Gastroesophageal sphincter (tissue), 4 donors: Measurements from ENCODE around the gene ABHD1. TPM values are rescaled to one million over a fixed set of nuclear protein-coding genes. Genes with fewer than 3 reads are reported as not detected.

ENCODE experiments used
- ATAC-seq: fragments of 150-250 bp; one replicate; pipeline ENCODE4 v1.9.1; 2016; ENCODE audit warnings: mild to moderate bottlenecking, moderate library complexity
- H3K27ac ChIP-seq, 4 donors: fragments of 200-600 bp; sonication (generic) in 3 of 4; 1 replicate in 3 of 4; 2 replicates in 1 of 4; pipeline ENCODE4 v1.5.1; 2016 to 2019
- H3K27me3 ChIP-seq: fragments of 200-600 bp; sonication (generic); one replicate; pipeline ENCODE4 v1.5.1; 2019
- H3K36me3 ChIP-seq, 2 donors: fragments of 200-600 bp; sonication (generic); one replicate each; pipeline ENCODE4 v1.5.1; 2019; ENCODE audit warnings: control low read depth in 1 of 2
- H3K4me1 ChIP-seq, 3 donors: fragments of 200-600 bp; sonication (generic); 1 replicate in 2 of 3; 2 replicates in 1 of 3; pipeline ENCODE4 v1.5.1; 2016 to 2019; ENCODE audit warnings: control low read depth in 2 of 3
- H3K4me3 ChIP-seq, 2 donors: fragments of 200-600 bp; sonication (generic); one replicate each; pipeline ENCODE4 v1.5.1; 2019; ENCODE audit warnings: mild to moderate bottlenecking in 1 of 2, moderate library complexity in 1 of 2
- H3K9me3 ChIP-seq, 3 donors: fragments of 200-600 bp; sonication (generic); one replicate each; pipeline ENCODE4 v1.5.1; 2017 to 2019; ENCODE audit warnings: control low read depth in 2 of 3
- EP300 ChIP-seq: sonication (generic); formaldehyde crosslinking; IDR thresholded peaks from one replicate; pipeline ENCODE4 v1.6.1; 2017; ENCODE audit warnings: antibody characterized with exemption, mild to moderate bottlenecking
- POLR2A ChIP-seq, 2 donors: fragments of 450-650 bp; IDR thresholded peaks; one replicate each; pipeline ENCODE4 v1.6.1; 2017; ENCODE audit warnings: antibody characterized with exemption in 2 of 2, mild to moderate bottlenecking in 2 of 2, moderate library complexity in 1 of 2
- POLR2AphosphoS5 ChIP-seq: sonication (generic); formaldehyde crosslinking; IDR thresholded peaks from one replicate; pipeline ENCODE4 v1.6.1; 2017; ENCODE audit warnings: antibody characterized with exemption
- whole genome bisulfite sequencing, 2 donors: methylation state at CpG; one replicate each; pipeline ENCODE4 v1.1.5; 2018; ENCODE audit warnings: low coverage in 1 of 2; 5-methylcytosine and 5-hydroxymethylcytosine counted together
- total RNA-seq, 4 donors: library from RNA; depleted of rRNA; stranded (reverse); fragments of >200 nt; gene quantifications; one replicate each; pipeline ENCODE4 v1.1.0, GENCODE V29; 2016
- TF ChIP-seq, protein P1 (sequence below), 4 experiments: fragments of 200-600 bp in 2 of 4; fragments of 450-650 bp in 2 of 4; sonication (generic) in 1 of 4; IDR thresholded peaks; one replicate each; pipeline ENCODE4 v1.5.1; 2017 to 2019; ENCODE audit warnings: antibody characterized with exemption in 4 of 4, mild to moderate bottlenecking in 2 of 4, moderate library complexity in 2 of 4

ABHD1 gene
- total RNA-seq, 4 donors from 2014 or later: 1.5 TPM; not detected in 3

DNA sequence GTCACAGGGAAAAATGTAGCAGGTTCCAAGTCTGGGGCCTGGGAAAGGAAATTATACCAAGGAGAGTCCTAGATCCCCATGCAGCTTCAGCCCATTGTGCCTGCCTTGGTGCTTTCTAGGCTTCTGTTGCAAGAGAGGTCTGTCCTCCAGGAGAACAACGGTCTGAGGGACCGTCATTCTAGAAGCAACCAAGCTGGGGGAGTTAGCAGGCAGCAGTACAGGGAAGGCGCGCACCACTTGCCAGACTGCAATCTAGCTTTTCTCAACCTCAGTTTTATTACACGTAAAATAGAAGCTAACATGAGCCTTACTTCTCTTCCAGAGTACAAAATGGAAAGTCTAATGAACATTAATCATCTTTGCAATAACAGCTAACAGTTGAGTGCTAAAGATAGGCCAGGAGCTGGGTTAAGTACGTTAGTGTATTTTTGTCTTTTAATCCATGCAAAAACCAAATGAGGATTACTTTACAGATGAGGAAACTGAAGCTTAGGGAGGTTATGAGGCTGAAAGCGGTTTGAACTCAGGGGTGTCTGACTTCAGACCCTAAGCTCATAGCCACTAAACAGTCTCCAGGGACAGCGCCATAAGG is 27.1 kb downstream of the ABHD1 start:
- TF ChIP-seq POLR2A (IDR thresholded peaks at IDR 0.05) (no peak), EP300 (no peak), POLR2AphosphoS5 (no peak)
- TF ChIP-seq, protein P1, sequence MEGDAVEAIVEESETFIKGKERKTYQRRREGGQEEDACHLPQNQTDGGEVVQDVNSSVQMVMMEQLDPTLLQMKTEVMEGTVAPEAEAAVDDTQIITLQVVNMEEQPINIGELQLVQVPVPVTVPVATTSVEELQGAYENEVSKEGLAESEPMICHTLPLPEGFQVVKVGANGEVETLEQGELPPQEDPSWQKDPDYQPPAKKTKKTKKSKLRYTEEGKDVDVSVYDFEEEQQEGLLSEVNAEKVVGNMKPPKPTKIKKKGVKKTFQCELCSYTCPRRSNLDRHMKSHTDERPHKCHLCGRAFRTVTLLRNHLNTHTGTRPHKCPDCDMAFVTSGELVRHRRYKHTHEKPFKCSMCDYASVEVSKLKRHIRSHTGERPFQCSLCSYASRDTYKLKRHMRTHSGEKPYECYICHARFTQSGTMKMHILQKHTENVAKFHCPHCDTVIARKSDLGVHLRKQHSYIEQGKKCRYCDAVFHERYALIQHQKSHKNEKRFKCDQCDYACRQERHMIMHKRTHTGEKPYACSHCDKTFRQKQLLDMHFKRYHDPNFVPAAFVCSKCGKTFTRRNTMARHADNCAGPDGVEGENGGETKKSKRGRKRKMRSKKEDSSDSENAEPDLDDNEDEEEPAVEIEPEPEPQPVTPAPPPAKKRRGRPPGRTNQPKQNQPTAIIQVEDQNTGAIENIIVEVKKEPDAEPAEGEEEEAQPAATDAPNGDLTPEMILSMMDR (IDR thresholded peaks at IDR 0.05): no peak

GRCh38 chr2:27152102-27152795 is 28.6 kb downstream of the ABHD1 start:
- WGBS, 2 donors: 93% methylated on average over 5 of the region's 8 CpGs; no CpG with 5 or more reads in 1 of the 2 donors
- H3K27ac ChIP-seq: no peak overlapping the region
- H3K4me1 ChIP-seq: no peaks in the 10 kb centered on the region
- H3K27me3 ChIP-seq: peaks cover 18% of the 10 kb centered on the region
- no peaks in the 10 kb centered on the region for H3K36me3 ChIP-seq
- TF ChIP-seq POLR2AphosphoS5 (no peak), EP300 (no peak), POLR2A (IDR thresholded peaks at IDR 0.05) (no peak)
- TF ChIP-seq, protein P1 (IDR thresholded peaks at IDR 0.05): no peak
- no peaks in the 10 kb centered on the region for H3K9me3 ChIP-seq
- ATAC-seq: no peak
- H3K4me3 ChIP-seq: no peak overlapping the region

More for the DNA sequence above, 27.1 kb downstream of the ABHD1 start:
- ATAC-seq: no peak
- H3K27ac ChIP-seq: no peak overlapping the region
- peaks cover 18% of the 10 kb centered on the region for H3K27me3 ChIP-seq
- 69 to 75% methylated on average over 7 to 8 of the region's 8 CpGs for WGBS, 2 donors
- no peak overlapping the region for H3K4me3 ChIP-seq
- H3K9me3 ChIP-seq: no peaks in the 10 kb centered on the region
- no peaks in the 10 kb centered on the region for H3K4me1 ChIP-seq
- no peaks in the 10 kb centered on the region for H3K36me3 ChIP-seq

DNA sequence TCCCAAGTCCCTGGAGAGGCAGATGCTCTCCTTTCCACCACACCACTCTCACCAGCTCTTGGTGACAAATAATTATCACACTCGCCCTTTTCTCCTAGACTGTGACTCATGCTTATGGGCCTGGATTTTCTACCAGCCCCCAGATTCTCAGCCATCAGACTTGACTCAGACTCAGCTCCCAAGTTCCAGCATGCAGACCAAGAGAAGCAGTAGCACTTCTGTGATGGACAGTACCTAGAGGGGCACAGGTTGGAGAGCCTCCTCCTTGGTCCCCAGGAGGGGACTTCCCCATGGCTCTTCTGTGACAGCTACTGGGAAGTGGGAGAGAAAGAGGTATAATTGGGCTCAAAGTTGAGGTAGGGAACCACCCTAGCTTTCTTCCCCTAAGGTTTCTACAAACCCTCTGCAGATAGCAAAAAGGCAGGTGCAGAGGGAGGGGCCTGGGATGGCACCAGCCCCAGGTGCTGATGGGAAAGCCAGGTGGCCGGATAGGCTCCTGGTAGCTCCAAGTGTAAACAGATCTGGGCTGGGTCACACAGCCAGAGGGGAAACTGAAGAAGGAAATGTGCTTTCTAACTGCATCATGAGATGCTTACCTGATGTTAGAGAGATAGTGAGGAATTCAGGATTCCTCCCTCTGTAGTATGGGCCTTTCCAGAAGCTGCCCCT is 29.3 kb downstream of the ABHD1 start:
- no peak for ATAC-seq
- no peaks in the 10 kb centered on the region for H3K4me1 ChIP-seq
- no peaks in the 10 kb centered on the region for H3K9me3 ChIP-seq
- H3K27ac ChIP-seq: no peak overlapping the region
- TF ChIP-seq POLR2A (IDR thresholded peaks at IDR 0.05): no peak
- no peak for TF ChIP-seq POLR2AphosphoS5
- TF ChIP-seq, protein P1 (IDR thresholded peaks at IDR 0.05): no peak
- no peak for TF ChIP-seq EP300
- H3K36me3 ChIP-seq: no peaks in the 10 kb centered on the region
- H3K4me3 ChIP-seq: no peak overlapping the region
- 90% methylated on average over 2 of the region's 2 CpGs; no CpG with 5 or more reads in 1 of the 2 donors for whole genome bisulfite sequencing, 2 donors
- peaks cover 18% of the 10 kb centered on the region for H3K27me3 ChIP-seq

DNA sequence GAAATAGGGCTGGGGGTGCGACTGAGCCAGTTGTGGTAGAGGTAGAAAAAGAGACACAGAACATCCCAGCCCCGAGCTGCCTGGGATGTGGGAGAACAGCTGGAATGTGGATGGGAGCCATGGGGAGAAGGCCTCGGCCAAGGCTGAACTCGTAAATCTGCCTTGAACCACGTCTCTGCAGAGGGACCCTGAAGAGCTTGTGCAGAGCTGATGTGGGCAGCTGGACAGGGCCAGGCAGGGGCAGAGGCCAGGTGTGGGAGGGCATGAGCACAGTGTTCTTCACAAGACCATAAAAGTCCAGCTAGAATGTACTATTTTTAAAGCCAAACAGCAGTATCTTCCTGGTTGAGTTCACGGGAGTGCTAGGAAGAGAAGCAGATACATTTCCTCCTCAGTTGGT is 30.9 kb downstream of the ABHD1 start:
- 65 to 68% methylated on average over 6 of the region's 6 CpGs for WGBS, 2 donors
- no peak overlapping the region for H3K4me3 ChIP-seq
- ATAC-seq: no peak
- no peak overlapping the region for H3K27ac ChIP-seq
- H3K27me3 ChIP-seq: peaks cover 19% of the 10 kb centered on the region
- H3K4me1 ChIP-seq: no peaks in the 10 kb centered on the region
- H3K36me3 ChIP-seq: no peaks in the 10 kb centered on the region
- TF ChIP-seq, protein P1 (IDR thresholded peaks at IDR 0.05): no peak
- TF ChIP-seq POLR2AphosphoS5 (no peak), EP300 (no peak), POLR2A (IDR thresholded peaks at IDR 0.05) (no peak)
- no peaks in the 10 kb centered on the region for H3K9me3 ChIP-seq
